ENCODE measurements around the gene EFCAB9. TPM values are rescaled to one million over a fixed set of nuclear protein-coding genes. Genes with fewer than 3 reads are reported as not detected.

The EFCAB9 gene
- total and polyA plus RNA-seq, 2 of the 13 experiments (the other 11 are each of a cell fraction or from before 2014, with no cell fraction given), result not detected

GRCh38 chr5:172209714-172210113, 15.7 kb downstream of the EFCAB9 start:
- FAIRE-seq, result no peak
- ChIA-PET POLR2A (no interaction called here), CTCF (ENCODE audit: low intra/inter-chr PET ratio, low total read pairs) (no interaction called here)
- intact Hi-C loops (cut with micrococcal nuclease; ENCODE audit: unreplicated experiment), result loop anchor here (5.0 kb wide), 1 partner anchor 73 kb away; the partner anchor contains the start of gene UBTD2
- ATAC-seq, result no peak
- H3K4me1 ChIP-seq (ENCODE audit: insufficient read depth, low read length), result no peaks in the 10 kb centered on the region
- no peaks in the 10 kb centered on the region for H3K9me3 ChIP-seq (ENCODE audit: low read length)
- H3K9ac ChIP-seq (ENCODE audit: insufficient read depth, low read depth, low read length), result no peak overlapping the region
- peaks cover 4 to 29% of the 10 kb centered on the region in 2 experiments for H3K36me3 ChIP-seq (replicated peaks in 1 of 2; ENCODE audit: control insufficient read depth in 1 of 2, insufficient read depth in 2 of 2, low read length in 2 of 2)
- H3K27ac ChIP-seq (ENCODE audit: extremely low read length, insufficient read depth, low read length), result no peak overlapping the region
- 0 out of 2 replicates have a peak, but pooled peaks have one; percentile 19 for TF ChIP-seq MAFF (IDR thresholded peaks at IDR 0.05; ENCODE audit: low read depth, low read length)
- no peak for TF ChIP-seq ZNF687 (CRISPR knock-in tag; IDR thresholded peaks at IDR 0.05)
- TF ChIP-seq ZKSCAN1 (IDR thresholded peaks at IDR 0.05; ENCODE audit: low read length), result no peak
- TF ChIP-seq PHF21A (CRISPR knock-in tag; IDR thresholded peaks at IDR 0.05), result no peak
- 0 out of 4 replicates have a peak, but pooled peaks of 1 of the 2 experiments have one; percentile 22 for TF ChIP-seq MAFK (conservative IDR thresholded peaks at IDR 0.05 in 1 of 2, IDR thresholded peaks at IDR 0.05 in 1 of 2; ENCODE audit: low read length in 2 of 2)
- peak; percentile 60 for TF ChIP-seq CREB1 (IDR thresholded peaks at IDR 0.05)
- TF ChIP-seq CREB1 (CRISPR knock-in tag; IDR thresholded peaks at IDR 0.05), result no peak
- peak; percentile 90 for TF ChIP-seq ATF7 (IDR thresholded peaks at IDR 0.05)
- no peak for TF ChIP-seq ATF7 (CRISPR knock-in tag; IDR thresholded peaks at IDR 0.05)
- H4K20me1 ChIP-seq (ENCODE audit: insufficient read depth, low read length), result no peaks in the 10 kb centered on the region
- no TSS peak for BruUV-seq (replicated peaks)
- in situ Hi-C loops (cut with HindIII; ENCODE audit: extremely low pct_ligation_motif_present, low pct_unique_long_range_greater_than_20kb), result no loop called here
- DNase-seq (ENCODE audit: low spot score), result no peak
- no peak overlapping the region for H3K4me2 ChIP-seq (ENCODE audit: low read depth, low read length)
- H2AFZ ChIP-seq (ENCODE audit: low read length), result no peak overlapping the region
- peaks cover under 1% of the 10 kb centered on the region for H3K79me2 ChIP-seq (ENCODE audit: insufficient read depth, low read length)
- WGBS (ENCODE audit: low lambda C conversion rate), result 92% methylated on average over 2 of the region's 2 CpGs
- H3K27me3 ChIP-seq (ENCODE audit: control insufficient read depth in 1 of 2, insufficient read depth in 2 of 2, low read length in 2 of 2), result no peaks in the 10 kb centered on the region
- no peak overlapping the region for H3K4me3 ChIP-seq (replicated peaks in 1 of 3; ENCODE audit: insufficient read depth in 1 of 3, low read depth in 2 of 3, low read length in 3 of 3)
